Erythroblast (primary cell): Measurements from ENCODE around the gene GLCE.

Experiments
- GATA1 ChIP-seq: IDR thresholded peaks from 2 replicates; pipeline ENCODE4 v1.6.1; 2011; ENCODE audit warnings: low read depth, mild to moderate bottlenecking, control low read depth, low read length, moderate library complexity
- POLR2A ChIP-seq: IDR thresholded peaks from 2 replicates; pipeline ENCODE4 v1.6.1; 2011; ENCODE audit warnings: mild to moderate bottlenecking, low read length

DNA sequence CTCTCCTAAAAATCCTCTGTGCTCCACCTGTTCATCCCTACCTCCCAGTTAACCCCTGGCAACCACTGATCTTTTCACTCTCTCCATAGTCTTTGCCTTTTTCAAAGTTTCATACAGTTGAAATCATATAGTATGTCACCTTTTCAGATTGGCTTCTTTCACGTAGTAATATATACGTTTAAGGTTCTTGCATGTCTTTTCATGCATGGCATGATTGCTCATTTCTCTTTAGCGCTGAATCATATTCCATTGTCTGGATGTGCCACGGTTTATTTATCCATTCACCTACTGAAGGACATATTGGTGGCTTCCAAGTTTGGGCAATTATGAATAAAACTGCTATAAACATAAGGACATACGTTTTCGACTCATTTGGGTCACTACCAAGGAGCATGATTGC, 28.7 kb downstream of the GLCE start:
- TF ChIP-seq POLR2A = no peak
- no peak for TF ChIP-seq GATA1
